Lower leg skin (tissue), 4 donors: ENCODE measurements around the gene NLRP6. TPM values are rescaled to one million over a fixed set of nuclear protein-coding genes. Genes with fewer than 3 reads are reported as not detected.
A peak's percentile ranks its signal among the peaks of the same experiment; 100 is the strongest.

Source experiments
- DNase-seq, 2 donors: peaks; one replicate each; pipeline ENCODE4 v3.0.0-alpha.2; 2019; ENCODE audit warnings: low spot score in 2 of 2
- H3K4me3 ChIP-seq: fragments of 200-600 bp; sonication (generic); 2 replicates; pipeline ENCODE4 v1.5.1; 2017; ENCODE audit warnings: mild to moderate bottlenecking, low read depth; ENCODE audit not compliant: poor library complexity, severe bottlenecking
- CTCF ChIP-seq, 3 donors: fragments of 450-650 bp; IDR thresholded peaks; one replicate each; pipeline ENCODE4 v1.5.1; 2016; ENCODE audit warnings: antibody characterized with exemption in 3 of 3, mild to moderate bottlenecking in 3 of 3, moderate library complexity in 2 of 3
- POLR2A ChIP-seq, 2 donors: fragments of 450-650 bp; IDR thresholded peaks; one replicate each; pipeline ENCODE4 v1.6.1; 2016 to 2017; ENCODE audit warnings: antibody characterized with exemption in 2 of 2, mild to moderate bottlenecking in 1 of 2, moderate library complexity in 1 of 2
- WGBS, 2 donors: methylation state at CpG; one replicate each; pipeline ENCODE4 v1.1.5; 2018; 5-methylcytosine and 5-hydroxymethylcytosine counted together
- intact Hi-C: fragments of 100-400 bp; cut with DNase I; formaldehyde crosslinking; loops from one replicate; pipeline ENCODE4 v1.15.0; 2023; ENCODE audit warnings: low total_unique reads
- total RNA-seq, 4 donors: library from RNA; depleted of rRNA; stranded (reverse); fragments of >200 nt; gene quantifications; one replicate each; pipeline ENCODE4 v1.1.0, GENCODE V29; 2016

The NLRP6 gene
- total RNA-seq, 4 donors from 2014 or later: 0.25 to 0.32 (median 0.27) TPM; not detected in 1

DNA sequence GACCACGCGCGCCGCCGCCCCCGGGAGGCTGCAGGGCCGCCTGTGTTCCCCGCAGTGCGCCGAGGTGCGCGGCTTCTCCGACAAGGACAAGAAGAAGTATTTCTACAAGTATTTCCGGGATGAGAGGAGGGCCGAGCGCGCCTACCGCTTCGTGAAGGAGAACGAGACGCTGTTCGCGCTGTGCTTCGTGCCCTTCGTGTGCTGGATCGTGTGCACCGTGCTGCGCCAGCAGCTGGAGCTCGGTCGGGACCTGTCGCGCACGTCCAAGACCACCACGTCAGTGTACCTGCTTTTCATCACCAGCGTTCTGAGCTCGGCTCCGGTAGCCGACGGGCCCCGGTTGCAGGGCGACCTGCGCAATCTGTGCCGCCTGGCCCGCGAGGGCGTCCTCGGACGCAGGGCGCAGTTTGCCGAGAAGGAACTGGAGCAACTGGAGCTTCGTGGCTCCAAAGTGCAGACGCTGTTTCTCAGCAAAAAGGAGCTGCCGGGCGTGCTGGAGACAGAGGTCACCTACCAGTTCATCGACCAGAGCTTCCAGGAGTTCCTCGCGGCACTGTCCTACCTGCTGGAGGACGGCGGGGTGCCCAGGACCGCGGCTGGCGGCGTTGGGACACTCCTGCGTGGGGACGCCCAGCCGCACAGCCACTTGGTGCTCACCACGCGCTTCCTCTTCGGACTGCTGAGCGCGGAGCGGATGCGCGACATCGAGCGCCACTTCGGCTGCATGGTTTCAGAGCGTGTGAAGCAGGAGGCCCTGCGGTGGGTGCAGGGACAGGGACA is 2.7 kb downstream of the NLRP6 start:
- intact Hi-C loops: no loop called here

GRCh38 chr11:281486-282161 is 3.4 kb downstream of the NLRP6 start:
- TF ChIP-seq POLR2A (IDR thresholded peaks at IDR 0.05): no peak
- TF ChIP-seq CTCF (IDR thresholded peaks at IDR 0.05): no peak
- intact Hi-C loops: no loop called here
- peak in 1 of 2 donors; percentile 82 for DNase-seq
- WGBS, 2 donors: 36 to 43% methylated on average over 18 to 26 of the region's 26 CpGs
- no peak overlapping the region for H3K4me3 ChIP-seq

More for the DNA sequence above, 2.7 kb downstream of the NLRP6 start:
- no peak overlapping the region for H3K4me3 ChIP-seq
- TF ChIP-seq POLR2A (IDR thresholded peaks at IDR 0.05) (no peak), CTCF (IDR thresholded peaks at IDR 0.05) (no peak)
- DNase-seq: peak in 1 of 2 donors; percentile 81
- 6 to 11% methylated on average over 22 to 36 of the region's 79 CpGs for WGBS, 2 donors

- no peak overlapping the region for H3K4me3 ChIP-seq
- no peak for TF ChIP-seq CTCF (IDR thresholded peaks at IDR 0.05)
- no peak for TF ChIP-seq POLR2A (IDR thresholded peaks at IDR 0.05)
- WGBS, 2 donors: 78 to 80% methylated on average over 4 of the region's 4 CpGs
- DNase-seq: peak in 1 of 2 donors; percentile 81
- intact Hi-C loops: no loop called here
These were observed 4.0 kb downstream of the NLRP6 start for GRCh38 chr11:282171-282570.

DNA sequence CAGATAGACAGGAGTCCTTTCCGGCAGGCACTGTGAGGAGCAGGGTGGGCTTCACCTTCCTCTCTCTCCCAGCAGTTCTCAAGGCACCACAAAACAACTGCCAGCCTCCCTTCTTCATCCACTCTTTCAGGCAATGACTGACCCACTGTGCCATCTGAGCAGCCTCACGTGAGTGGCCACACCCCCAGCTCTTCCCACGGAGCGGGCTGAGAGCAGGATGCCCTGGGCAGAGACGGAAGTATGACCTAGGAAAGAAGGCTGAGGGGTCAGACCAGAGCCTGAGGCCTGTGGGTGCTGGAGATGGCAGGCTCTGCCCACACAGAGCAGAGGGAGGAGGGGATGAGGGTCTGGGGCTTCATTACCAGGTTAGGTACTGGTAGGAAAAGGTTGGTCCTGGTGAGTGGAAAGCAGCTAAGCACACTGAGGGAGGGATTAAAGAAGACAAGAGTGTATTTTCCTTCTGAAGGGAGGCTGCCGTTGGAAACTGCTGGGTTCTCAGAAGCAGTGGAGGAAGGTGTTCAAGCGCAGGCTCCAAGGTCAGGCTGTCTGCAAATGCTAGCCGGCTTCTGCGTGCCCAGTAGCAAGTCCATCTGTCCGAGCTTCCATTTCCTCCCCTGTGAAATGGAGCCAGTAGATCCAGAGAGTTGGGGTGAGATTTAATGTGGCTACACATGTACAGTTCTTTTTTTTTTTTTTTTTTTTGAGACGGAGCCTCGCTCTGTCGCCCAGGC is 4.6 kb downstream of the NLRP6 start:
- TF ChIP-seq POLR2A (IDR thresholded peaks at IDR 0.05) (no peak), CTCF (IDR thresholded peaks at IDR 0.05) (no peak)
- H3K4me3 ChIP-seq: no peak overlapping the region
- 64 to 65% methylated on average over 13 of the region's 13 CpGs for WGBS, 2 donors
- intact Hi-C loops: no loop called here
- peak in 1 of 2 donors; percentile 81 for DNase-seq

- intact Hi-C loops: no loop called here
- peak in 1 of 2 donors; percentile 66 for DNase-seq
- no peak overlapping the region for H3K4me3 ChIP-seq
- no peak for TF ChIP-seq POLR2A (IDR thresholded peaks at IDR 0.05)
- TF ChIP-seq CTCF (IDR thresholded peaks at IDR 0.05): no peak
- 83 to 85% methylated on average over 23 of the region's 23 CpGs for WGBS, 2 donors
These were observed 5.3 kb downstream of the NLRP6 start for GRCh38 chr11:283405-284104.
